Fibroblast of pulmonary artery (primary cell): ENCODE data around the gene GDI1.

ENCODE experiments used
- DNase-seq: peaks from one replicate; pipeline ENCODE4 v3.0.0-alpha.2; 2010; ENCODE audit warnings: low read depth
- H3K4me3 ChIP-seq: replicated peaks from 2 replicates; pipeline ENCODE4 v1.5.1; 2011; ENCODE audit warnings: low read depth, mild to moderate bottlenecking, control low read depth, low read length, moderate library complexity
- CTCF ChIP-seq: IDR thresholded peaks from 2 replicates; pipeline ENCODE4 v1.5.1; 2011; ENCODE audit warnings: mild to moderate bottlenecking, control low read depth, low read length, inconsistent platforms; ENCODE audit errors: missing control alignments

The GDI1 gene

DNA sequence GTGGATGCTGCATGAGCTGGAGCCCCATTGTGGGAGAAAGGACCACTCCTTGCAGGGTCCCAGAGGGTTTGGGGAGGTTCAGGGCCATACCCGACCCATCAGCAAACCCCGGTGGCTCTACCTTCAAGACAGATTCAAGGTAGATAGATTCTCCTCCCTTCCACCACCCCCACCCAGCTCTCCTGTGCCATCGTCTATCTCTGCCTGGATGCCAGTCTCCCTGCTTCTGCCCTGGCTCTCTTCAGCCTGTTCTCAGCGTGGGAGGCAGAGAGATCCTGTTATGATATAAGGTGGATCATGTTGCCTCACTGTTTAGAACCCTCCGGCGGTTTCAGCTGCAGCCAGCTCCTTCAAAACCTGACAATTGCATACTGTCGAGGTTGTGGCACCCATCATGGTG, 36.7 kb downstream of the GDI1 start:
- no peak for TF ChIP-seq CTCF
- H3K4me3 ChIP-seq, result no peak overlapping the region
- no peak for DNase-seq

DNA sequence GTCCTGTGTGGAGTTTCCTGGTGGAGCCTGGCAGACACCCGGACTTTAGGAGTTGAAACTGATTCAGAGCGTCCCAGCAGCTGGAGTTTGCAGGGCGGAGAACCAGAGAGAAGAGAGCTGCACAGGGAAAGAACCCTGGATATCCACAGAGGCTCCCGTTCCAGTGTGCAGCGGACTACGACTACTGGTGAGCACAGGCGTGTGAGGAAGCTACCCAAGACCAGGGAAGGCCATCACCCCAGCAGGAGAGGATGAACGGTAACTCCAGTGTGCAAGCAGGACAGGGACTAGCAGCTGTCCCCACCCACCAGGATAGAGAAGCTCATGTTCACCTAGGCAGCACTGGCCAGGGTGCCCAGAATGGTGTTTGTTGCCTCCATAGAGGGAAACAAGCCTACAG, 39.9 kb downstream of the GDI1 start:
- TF ChIP-seq CTCF, result no peak
- DNase-seq, result no peak
- H3K4me3 ChIP-seq, result no peak overlapping the region

DNA sequence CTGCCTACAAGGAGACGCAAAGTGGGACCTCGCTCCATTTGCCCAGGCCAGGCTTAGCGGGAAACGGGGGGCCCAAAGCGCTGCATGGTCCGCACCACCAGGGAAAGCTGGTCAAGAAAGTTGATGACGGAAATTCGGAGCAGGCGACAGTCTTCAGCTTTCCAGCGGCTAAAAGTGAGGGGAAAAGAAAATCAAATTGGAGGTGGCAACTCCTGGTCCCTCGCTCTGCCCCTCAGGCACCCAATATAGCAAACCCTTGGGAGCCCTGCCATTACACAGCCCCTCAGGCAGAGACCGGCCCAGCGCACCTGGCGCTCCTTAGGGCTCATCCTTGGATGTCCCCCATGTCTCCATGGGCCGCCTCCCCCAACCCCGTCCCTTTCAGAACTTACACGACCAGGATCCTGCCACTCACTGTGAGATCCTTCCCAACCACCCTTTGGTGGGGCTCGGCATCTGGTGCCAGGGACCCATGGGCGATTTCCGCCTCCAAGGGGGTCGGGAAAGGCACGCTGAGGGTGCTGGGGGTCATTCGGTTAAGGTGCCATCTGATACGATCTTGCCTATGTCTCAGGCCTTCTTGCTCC, 41.0 kb downstream of the GDI1 start:
- peak overlapping the region; percentile 58 for H3K4me3 ChIP-seq
- no peak for DNase-seq
- no peak for TF ChIP-seq CTCF

DNA sequence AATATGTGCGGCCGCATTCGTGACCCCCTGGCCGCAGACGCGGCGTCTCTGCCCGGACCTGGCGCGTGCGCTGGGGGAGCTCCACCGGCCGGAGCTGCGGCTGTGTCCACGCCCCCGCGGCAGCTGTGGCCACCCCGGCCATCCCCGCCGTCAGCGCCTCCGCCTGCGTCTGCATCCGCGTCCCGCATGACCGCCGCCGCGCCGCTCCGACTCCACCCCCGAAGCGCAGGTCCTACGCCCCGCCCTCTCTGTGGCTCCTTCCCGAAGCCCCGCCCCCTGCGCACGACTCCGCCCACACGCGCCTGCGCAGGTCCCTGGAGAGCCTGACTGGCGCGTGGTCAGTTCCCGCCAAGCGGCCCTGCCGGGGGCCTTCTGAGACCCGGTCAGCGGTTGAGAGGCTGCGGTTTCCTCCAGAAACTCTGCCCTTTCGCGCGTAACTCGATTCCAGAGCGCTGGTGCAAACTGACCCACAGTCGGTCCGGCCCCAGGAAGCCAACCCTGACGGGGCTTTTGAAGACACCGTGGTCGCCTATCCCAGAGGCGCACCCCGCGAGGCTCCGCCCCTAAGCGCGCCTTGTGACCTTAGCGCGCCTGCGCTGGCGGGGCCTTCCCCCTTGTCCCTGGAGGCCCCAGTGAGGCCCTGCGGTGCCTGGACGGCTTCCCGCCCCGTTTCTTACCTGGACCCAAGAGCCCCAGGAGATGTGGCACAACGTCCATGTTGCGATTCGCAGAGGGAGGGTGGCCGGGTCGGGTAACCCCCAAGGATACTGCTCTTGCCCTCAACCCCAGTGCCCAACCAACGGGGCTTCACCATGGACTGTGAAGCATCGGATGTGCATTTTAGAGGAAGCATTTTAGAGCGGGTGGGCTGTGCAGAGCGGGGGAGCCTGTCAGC, 42.0 kb downstream of the GDI1 start, which contains the start of gene LAGE3:
Gene LAGE3, minus strand, starts transcription at position 554 of the 895 bp plus-strand sequence. Its CDS starts 366 bp downstream, at position 188.
- TF ChIP-seq CTCF, result no peak
- DNase-seq, result peak; percentile 92
- H3K4me3 ChIP-seq, result peak within 1 kb of the TSS; percentile 58

DNA sequence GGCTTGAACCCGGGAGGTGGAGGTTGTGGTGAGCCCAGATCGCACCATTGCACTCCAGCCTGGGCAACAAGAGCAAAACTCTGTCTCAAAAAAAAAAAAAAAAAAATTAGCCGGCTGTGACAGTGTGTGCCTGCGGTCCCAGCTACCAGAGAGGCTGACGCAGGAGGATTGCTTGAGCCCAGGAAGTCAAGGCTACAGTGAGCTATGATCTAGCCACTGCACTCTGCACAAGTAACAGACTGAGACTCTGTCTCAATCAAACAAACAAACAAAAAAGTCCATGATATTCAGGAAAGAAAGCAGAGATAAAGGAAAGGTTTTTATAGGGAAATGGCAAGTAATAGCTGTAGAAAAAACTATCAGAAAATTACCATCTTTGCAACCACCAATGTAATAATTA, 44.2 kb downstream of the GDI1 start:
- no peak overlapping the region for H3K4me3 ChIP-seq
- TF ChIP-seq CTCF, result no peak
- no peak for DNase-seq

DNA sequence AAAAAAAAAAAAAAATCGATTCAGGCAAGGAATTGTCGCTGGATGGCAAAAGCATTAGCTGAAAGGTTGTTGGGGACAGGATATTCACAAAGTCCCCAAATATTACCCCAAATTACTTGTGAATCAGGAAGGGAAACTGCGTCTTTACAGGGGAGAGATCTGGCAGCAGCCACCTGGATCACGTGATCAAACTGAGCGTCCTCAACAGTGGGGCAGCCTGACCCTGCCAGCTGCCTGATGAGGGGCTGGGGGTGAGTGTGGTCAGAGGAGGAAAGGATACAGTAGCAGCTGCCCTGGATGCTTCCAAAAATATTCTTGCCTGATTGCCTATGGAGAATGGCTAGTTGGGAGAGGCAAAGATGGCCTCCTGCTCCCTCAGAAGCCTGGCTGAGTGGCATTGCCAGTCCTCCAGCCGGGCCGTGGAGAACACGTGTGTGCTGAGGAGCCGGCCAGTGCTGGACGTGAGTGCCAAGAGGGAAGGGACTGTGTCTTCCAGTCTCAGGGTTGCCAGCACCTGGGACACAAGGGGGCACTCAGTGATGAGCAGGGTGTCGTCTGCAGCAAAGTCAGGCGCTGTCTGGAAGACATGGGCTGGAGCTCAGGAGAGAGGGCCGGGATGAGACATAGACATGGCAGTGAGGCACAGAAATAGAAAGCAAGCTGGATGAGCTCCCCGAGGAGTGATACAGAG, 45.1 kb downstream of the GDI1 start:
- DNase-seq, result no peak
- H3K4me3 ChIP-seq, result no peak overlapping the region
- TF ChIP-seq CTCF, result no peak
